ENCODE results near the gene VWC2. TPM values are rescaled to one million over a fixed set of nuclear protein-coding genes. Genes with fewer than 3 reads are reported as not detected.
A peak's percentile ranks its signal among the peaks of the same experiment; 100 is the strongest.

VWC2 gene
- total RNA-seq, 2 donors from 2014 or later: 0.11 TPM; not detected in 1

DNA sequence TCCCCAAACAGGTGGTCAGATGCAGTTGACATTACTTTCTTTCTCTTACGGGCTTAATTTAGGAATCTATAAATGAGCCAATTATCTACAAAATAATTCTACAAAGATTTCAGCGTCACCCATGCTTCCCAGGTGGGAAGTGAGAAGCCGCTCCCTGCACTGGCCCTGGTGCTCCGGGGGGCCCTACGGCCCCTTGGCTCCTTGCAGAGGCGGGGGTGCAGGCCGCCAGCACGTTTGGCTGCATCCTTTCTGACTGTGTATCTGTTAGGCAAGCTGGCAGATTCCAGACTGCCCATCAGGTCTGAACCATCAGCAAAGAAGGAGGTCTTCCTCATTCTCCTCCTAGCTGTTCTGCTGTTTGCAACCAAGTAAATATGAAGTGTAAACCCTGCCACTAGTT, 16.3 kb downstream of the VWC2 start:
- TF ChIP-seq, protein P1, sequence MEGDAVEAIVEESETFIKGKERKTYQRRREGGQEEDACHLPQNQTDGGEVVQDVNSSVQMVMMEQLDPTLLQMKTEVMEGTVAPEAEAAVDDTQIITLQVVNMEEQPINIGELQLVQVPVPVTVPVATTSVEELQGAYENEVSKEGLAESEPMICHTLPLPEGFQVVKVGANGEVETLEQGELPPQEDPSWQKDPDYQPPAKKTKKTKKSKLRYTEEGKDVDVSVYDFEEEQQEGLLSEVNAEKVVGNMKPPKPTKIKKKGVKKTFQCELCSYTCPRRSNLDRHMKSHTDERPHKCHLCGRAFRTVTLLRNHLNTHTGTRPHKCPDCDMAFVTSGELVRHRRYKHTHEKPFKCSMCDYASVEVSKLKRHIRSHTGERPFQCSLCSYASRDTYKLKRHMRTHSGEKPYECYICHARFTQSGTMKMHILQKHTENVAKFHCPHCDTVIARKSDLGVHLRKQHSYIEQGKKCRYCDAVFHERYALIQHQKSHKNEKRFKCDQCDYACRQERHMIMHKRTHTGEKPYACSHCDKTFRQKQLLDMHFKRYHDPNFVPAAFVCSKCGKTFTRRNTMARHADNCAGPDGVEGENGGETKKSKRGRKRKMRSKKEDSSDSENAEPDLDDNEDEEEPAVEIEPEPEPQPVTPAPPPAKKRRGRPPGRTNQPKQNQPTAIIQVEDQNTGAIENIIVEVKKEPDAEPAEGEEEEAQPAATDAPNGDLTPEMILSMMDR (IDR thresholded peaks at IDR 0.05): no peak
- TF ChIP-seq POLR2A (IDR thresholded peaks at IDR 0.05): no peak
- TF ChIP-seq POLR2AphosphoS5 (IDR thresholded peaks at IDR 0.05): no peak
- H3K9me3 ChIP-seq: no peaks in the 10 kb centered on the region

DNA sequence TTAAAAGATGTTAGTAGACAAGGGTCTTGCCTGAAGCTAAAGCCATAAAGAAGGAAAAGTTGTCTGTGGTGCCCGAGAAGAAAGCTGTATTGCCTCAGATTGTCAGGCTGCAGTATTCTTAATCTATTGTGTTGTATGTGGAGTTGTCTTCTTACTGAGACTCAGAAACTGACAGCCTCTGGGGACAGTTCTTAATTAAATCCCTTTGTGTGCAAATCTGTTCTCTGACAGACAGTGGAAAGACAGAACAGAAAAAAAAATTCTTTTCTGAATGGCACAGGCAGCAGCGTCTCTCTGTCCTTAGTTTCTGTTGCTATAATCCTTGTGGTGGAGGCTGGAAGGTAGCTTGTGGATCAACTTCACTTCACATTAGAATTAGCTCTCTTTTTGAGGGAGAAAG, 16.8 kb downstream of the VWC2 start:
- no peaks in the 10 kb centered on the region for H3K27me3 ChIP-seq (replicated peaks; ENCODE audit: insufficient read depth)
- H3K27ac ChIP-seq: no peak overlapping the region
- TF ChIP-seq POLR2AphosphoS5 (IDR thresholded peaks at IDR 0.05) (no peak), POLR2A (IDR thresholded peaks at IDR 0.05) (no peak)
- TF ChIP-seq, protein P1 (IDR thresholded peaks at IDR 0.05): no peak
- DNase-seq (ENCODE audit: low spot score): no peak
- intact Hi-C loops (cut with DNase I): no loop called here
- WGBS: 68% methylated on average over 2 of the region's 2 CpGs
- H3K9me3 ChIP-seq: no peaks in the 10 kb centered on the region
- H3K36me3 ChIP-seq: no peaks in the 10 kb centered on the region
- H3K4me3 ChIP-seq: no peak overlapping the region
- no peaks in the 10 kb centered on the region for H3K4me1 ChIP-seq (replicated peaks)

More for the DNA sequence above, 16.3 kb downstream of the VWC2 start:
- DNase-seq (ENCODE audit: low spot score): no peak
- no peaks in the 10 kb centered on the region for H3K36me3 ChIP-seq
- 80% methylated on average over 8 of the region's 8 CpGs for WGBS
- intact Hi-C loops (cut with DNase I): no loop called here
- no peak overlapping the region for H3K4me3 ChIP-seq
- no peaks in the 10 kb centered on the region for H3K27me3 ChIP-seq (replicated peaks; ENCODE audit: insufficient read depth)
- H3K27ac ChIP-seq: no peak overlapping the region
- no peaks in the 10 kb centered on the region for H3K4me1 ChIP-seq (replicated peaks)

DNA sequence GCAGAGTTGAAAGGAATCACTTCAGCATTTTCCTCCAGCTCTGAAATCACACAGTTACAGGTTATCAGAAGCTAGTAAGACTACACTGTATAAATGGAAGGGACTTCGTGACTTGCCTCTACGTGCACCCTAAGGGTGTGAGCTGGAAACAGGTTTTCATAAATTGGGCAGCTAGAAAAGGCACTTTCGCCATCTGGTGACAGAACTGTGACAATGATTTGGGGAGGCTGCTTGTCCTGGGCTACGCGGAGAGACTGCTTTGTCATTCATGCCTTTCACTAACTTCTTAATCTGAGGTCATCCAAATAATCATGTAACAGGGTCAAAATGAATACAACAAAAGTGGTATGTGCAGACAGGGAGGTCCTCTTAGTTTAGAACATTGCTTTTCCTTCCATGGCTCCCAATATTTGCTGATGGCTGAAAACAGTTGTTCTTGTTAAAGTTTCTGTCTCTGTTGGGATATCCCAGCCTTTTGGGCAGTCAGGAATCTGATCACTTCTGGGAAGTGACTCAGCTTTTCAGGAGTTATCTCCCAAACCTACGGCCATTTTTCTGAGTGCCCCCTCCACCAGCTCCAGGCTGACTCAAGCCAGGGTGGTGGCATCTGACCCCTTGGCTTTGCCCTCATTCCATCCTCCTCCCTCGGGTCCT, 17.8 kb downstream of the VWC2 start:
- WGBS: 22% methylated on average over 7 of the region's 7 CpGs
- intact Hi-C loops (cut with DNase I): no loop called here
- no peaks in the 10 kb centered on the region for H3K9me3 ChIP-seq
- no peaks in the 10 kb centered on the region for H3K27me3 ChIP-seq (replicated peaks; ENCODE audit: insufficient read depth)
- TF ChIP-seq, protein P1 (IDR thresholded peaks at IDR 0.05): peak in 3 of 4 experiments; percentile 41 to 54 (median 42)
- TF ChIP-seq POLR2A (IDR thresholded peaks at IDR 0.05): no peak
- H3K4me1 ChIP-seq (replicated peaks): no peaks in the 10 kb centered on the region
- no peak overlapping the region for H3K4me3 ChIP-seq
- no peaks in the 10 kb centered on the region for H3K36me3 ChIP-seq
- H3K27ac ChIP-seq: no peak overlapping the region
- DNase-seq (ENCODE audit: low spot score): no peak

DNA sequence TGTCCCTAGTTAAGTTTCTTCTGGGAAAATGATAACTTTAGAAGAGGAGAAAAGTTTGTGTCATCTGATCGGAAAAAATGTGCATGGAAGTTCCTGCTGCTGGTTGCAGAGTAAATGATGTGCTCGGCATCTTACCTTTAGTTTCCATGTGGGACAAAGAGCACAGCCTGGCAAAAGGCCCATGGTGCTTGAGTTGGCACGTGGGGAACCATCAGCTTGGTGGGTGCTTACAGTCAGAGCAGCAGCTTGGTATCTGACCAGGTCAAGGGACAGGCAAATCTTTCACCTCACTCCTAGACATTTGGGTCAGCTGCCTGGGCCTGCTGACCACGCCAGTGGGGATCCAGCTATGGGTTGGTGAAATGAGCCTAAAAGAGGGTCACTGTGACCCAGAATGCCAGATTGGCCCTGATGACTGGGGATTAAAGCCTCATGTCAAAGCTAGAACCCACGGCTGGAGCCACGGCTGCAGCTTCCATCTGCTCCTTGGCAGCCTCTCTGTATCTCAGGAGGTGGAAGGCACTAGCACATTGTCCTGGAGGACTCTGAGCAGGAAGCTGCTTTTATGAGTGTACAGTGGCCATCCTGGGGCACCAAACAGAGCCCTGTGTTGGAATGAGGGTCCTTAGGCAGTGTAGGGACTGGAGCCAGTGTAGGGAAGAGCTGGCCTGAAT, 24.7 kb downstream of the VWC2 start:
- 62% methylated on average over 6 of the region's 6 CpGs for WGBS

More for the DNA sequence above, 24.7 kb downstream of the VWC2 start:
- DNase-seq (ENCODE audit: low spot score): no peak
- intact Hi-C loops (cut with DNase I): no loop called here
- H3K27ac ChIP-seq: no peak overlapping the region
- no peak overlapping the region for H3K4me3 ChIP-seq
- H3K36me3 ChIP-seq: no peaks in the 10 kb centered on the region
- no peaks in the 10 kb centered on the region for H3K9me3 ChIP-seq
- no peaks in the 10 kb centered on the region for H3K4me1 ChIP-seq (replicated peaks)
- no peaks in the 10 kb centered on the region for H3K27me3 ChIP-seq (replicated peaks; ENCODE audit: insufficient read depth)
- TF ChIP-seq, protein P1 (IDR thresholded peaks at IDR 0.05): no peak
- TF ChIP-seq POLR2A (IDR thresholded peaks at IDR 0.05) (no peak), POLR2AphosphoS5 (IDR thresholded peaks at IDR 0.05) (no peak)
